B cell (primary cell): ENCODE data around the gene CRY1. TPM values are rescaled to one million over a fixed set of nuclear protein-coding genes. Genes with fewer than 3 reads are reported as not detected.

ENCODE experiments used
- ATAC-seq: fragments of 200-7000 bp; cut with Tn5 transposase; one replicate; pipeline ENCODE4 v1.10.0; 2021; ENCODE audit warnings: low read depth, mild to moderate bottlenecking, moderate number of reproducible peaks, moderate library complexity
- CTCF ChIA-PET: fragments of 350-600 bp; sonication (Branson Sonifier 250); formaldehyde crosslinking; loops from one replicate; lab custom pipeline; 2021; ENCODE audit warnings: antibody characterized with exemption, inconsistent platforms; lab: Charles Lee
- POLR2A ChIA-PET: fragments of 350-600 bp; sonication (Branson Sonifier 250); formaldehyde crosslinking; loops from one replicate; lab custom pipeline; 2021; ENCODE audit warnings: antibody characterized with exemption; lab: Charles Lee
- DNase-seq: peaks from one replicate; pipeline ENCODE4 v3.0.0; 2013
- H2AFZ ChIP-seq: 2 replicates; pipeline ENCODE4 v1.6.1; 2012; ENCODE audit warnings: mild to moderate bottlenecking, low read depth, low read length; ENCODE audit not compliant: insufficient read depth, poor library complexity, severe bottlenecking
- H3K27ac ChIP-seq, 2 donors: 1 replicate in 1 of 2; 2 replicates in 1 of 2; pipeline ENCODE4 v1.5.1; 2012 to 2013; ENCODE audit warnings: low read length in 2 of 2, mild to moderate bottlenecking in 2 of 2, moderate library complexity in 1 of 2
- H3K27me3 ChIP-seq, 4 experiments: fragments of 200-600 bp in 1 of 4; sonication (generic) in 1 of 4; replicated peaks in 1 of 4; 1 replicate in 2 of 4; 2 replicates in 2 of 4; pipeline versions ENCODE4 v1.6.1 to v1.7.0; 2013 to 2016; ENCODE audit warnings: low read length in 3 of 4, mild to moderate bottlenecking in 2 of 4, mixed read lengths in 1 of 4, moderate library complexity in 1 of 4; ENCODE audit not compliant: insufficient read depth in 4 of 4, control insufficient read depth in 3 of 4; ENCODE audit errors: control extremely low read depth in 1 of 4
- H3K36me3 ChIP-seq, 2 experiments: replicated peaks in 1 of 2; 1 replicate in 1 of 2; 2 replicates in 1 of 2; pipeline versions ENCODE4 v1.6.1 to v1.7.1; 2013; ENCODE audit warnings: low read length in 1 of 2; ENCODE audit not compliant: insufficient read depth in 2 of 2, control insufficient read depth in 1 of 2; ENCODE audit errors: control extremely low read depth in 1 of 2, extremely low read depth in 1 of 2
- H3K4me1 ChIP-seq, 2 donors: fragments of 200-600 bp in 1 of 2; sonication (generic) in 1 of 2; 1 replicate in 1 of 2; 2 replicates in 1 of 2; pipeline versions ENCODE4 v1.5.1 to v1.6.1; 2013 to 2017; ENCODE audit warnings: low read length in 2 of 2; ENCODE audit not compliant: control insufficient read depth in 2 of 2, insufficient read depth in 2 of 2
- H3K4me2 ChIP-seq: replicated peaks from 2 replicates; pipeline ENCODE3; 2012; ENCODE audit warnings: mild to moderate bottlenecking, low read depth, low read length; ENCODE audit not compliant: poor library complexity, severe bottlenecking
- H3K4me3 ChIP-seq, 5 experiments: fragments of 200-600 bp in 1 of 5; sonication (generic) in 1 of 5; 1 replicate in 3 of 5; 2 replicates in 2 of 5; pipeline versions ENCODE4 v1.5.1 to v1.7.0; 2011 to 2016; ENCODE audit warnings: low read length in 4 of 5, mild to moderate bottlenecking in 4 of 5, low read depth in 2 of 5, control low read depth in 1 of 5, moderate library complexity in 1 of 5; ENCODE audit not compliant: insufficient read depth in 1 of 5; ENCODE audit errors: control extremely low read depth in 1 of 5, extremely low read depth in 1 of 5
- H3K79me2 ChIP-seq: fragments of 200-600 bp; sonication (generic); one replicate; pipeline ENCODE4 v1.6.0; 2016; ENCODE audit warnings: low read length; ENCODE audit not compliant: control insufficient read depth, insufficient read depth
- H3K9ac ChIP-seq: fragments of 200-600 bp; sonication (generic); 2 replicates; pipeline ENCODE4 v1.6.1; 2017; ENCODE audit warnings: mild to moderate bottlenecking, low read length, moderate library complexity
- H3K9me3 ChIP-seq, 3 donors: one replicate each; pipeline versions ENCODE4 v1.6.1 to v1.7.1; 2013; ENCODE audit warnings: low read length in 2 of 3; ENCODE audit not compliant: control insufficient read depth in 2 of 3, insufficient read depth in 1 of 3; ENCODE audit errors: control extremely low read depth in 1 of 3
- H4K20me1 ChIP-seq: 2 replicates; pipeline ENCODE4 v1.6.0; 2012; ENCODE audit warnings: mild to moderate bottlenecking, low read length; ENCODE audit not compliant: insufficient read depth, control insufficient read depth, poor library complexity, severe bottlenecking
- H3K27ac Mint-ChIP-seq: one replicate; pipeline ENCODE4 v1.8.0; 2021; ENCODE audit warnings: mixed read lengths
- H3K27me3 Mint-ChIP-seq: one replicate; pipeline ENCODE4 v1.8.0; 2021; ENCODE audit warnings: mixed read lengths
- H3K4me1 Mint-ChIP-seq: one replicate; pipeline ENCODE4 v1.8.0; 2021; ENCODE audit warnings: mixed read lengths
- H3K4me3 Mint-ChIP-seq: one replicate; pipeline ENCODE4 v1.8.0; 2021; ENCODE audit warnings: mixed read lengths
- H3K9me3 Mint-ChIP-seq: one replicate; pipeline ENCODE4 v1.8.0; 2022; ENCODE audit warnings: mixed read lengths; ENCODE audit not compliant: insufficient read depth
- EZH2 ChIP-seq: IDR thresholded peaks from 2 replicates; pipeline ENCODE4 v1.6.1; 2012; ENCODE audit warnings: borderline replicate concordance, low read depth, mild to moderate bottlenecking, moderate library complexity, low read length; ENCODE audit not compliant: insufficient read depth, poor library complexity, severe bottlenecking
- WGBS: methylation state at CpG from one replicate; pipeline ENCODE4 v1.1.5; 2013; ENCODE audit warnings: missing lambda C conversion rate; ENCODE audit not compliant: insufficient coverage; 5-methylcytosine and 5-hydroxymethylcytosine counted together
- intact Hi-C: fragments of 100-400 bp; cut with micrococcal nuclease; formaldehyde crosslinking; loops from one replicate; pipeline ENCODE4 v1.10.0; 2022
- polyA plus RNA-seq: library from polyadenylated mRNA; depleted of rRNA; stranded (reverse); fragments of >200 nt; gene quantifications from 2 replicates; pipeline ENCODE4 v1.2.3, GENCODE V29; 2012
- total RNA-seq, 2 donors: library from RNA; stranded (reverse); fragments of 120-200 nt in 1 of 2; gene quantifications; 1 replicate in 1 of 2; 2 replicates in 1 of 2; pipeline versions ENCODE4 v1.2.3 to v1.2.4, GENCODE V29; 2013 to 2022
- TF ChIP-seq, protein P1 (sequence below): fragments of 200-600 bp; IDR thresholded peaks from one replicate; pipeline ENCODE4 v1.8.0; 2022; ENCODE audit warnings: antibody characterized with exemption, mild to moderate bottlenecking

The CRY1 gene
- total and polyA plus RNA-seq, 2 donors (not counting 1 experiment from before 2014, with no cell fraction given), result 2.4 to 8.8 TPM

DNA sequence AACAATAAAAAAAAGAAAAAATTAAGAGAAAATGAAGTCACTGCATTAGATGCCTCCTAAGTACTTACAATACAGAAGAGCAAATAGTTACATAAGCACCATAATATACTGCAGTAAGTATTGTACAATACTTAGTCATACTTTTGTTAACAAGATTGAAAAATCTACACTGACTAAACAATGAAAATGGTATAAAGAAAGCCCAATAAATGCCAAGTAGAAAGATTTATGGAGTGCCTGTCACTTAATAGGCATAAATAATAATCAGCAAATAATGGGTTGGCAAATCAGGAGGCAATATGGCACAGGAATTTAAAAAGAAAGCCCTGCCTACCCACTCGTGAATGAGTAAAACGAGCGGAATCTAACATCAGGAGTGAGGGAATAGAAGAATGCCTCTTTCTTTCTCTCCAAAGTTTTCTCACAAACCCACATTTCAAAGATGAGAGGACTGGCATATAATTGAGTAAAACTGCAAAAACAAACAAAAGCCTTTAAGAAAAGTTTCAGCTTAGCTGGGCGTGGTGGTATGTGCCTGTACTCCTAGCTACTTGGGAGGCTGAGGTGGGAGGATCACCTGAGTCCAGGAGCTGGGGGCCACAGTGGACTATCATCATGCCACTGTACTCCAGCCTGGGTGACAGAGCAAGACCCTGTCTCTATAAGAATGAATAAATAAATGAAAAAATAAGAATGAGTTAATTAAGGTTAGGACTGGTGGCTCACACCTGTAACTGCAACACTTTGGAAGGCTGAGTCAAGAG is 36.1 kb downstream of the CRY1 start:
- Histone ChIP-seq H2AFZ (no peak overlapping the region), H3K79me2 (no peaks in the 10 kb centered on the region), H3K4me1 (no peaks in the 10 kb centered on the region), H3K27me3 (no peaks in the 10 kb centered on the region), H4K20me1 (no peaks in the 10 kb centered on the region), H3K4me3 (no peak overlapping the region), H3K9ac (no peak overlapping the region), H3K27ac (no peak overlapping the region), H3K4me2 (no peak overlapping the region), H3K9me3 (peaks cover 2 to 7% (median 5%) of the 10 kb centered on the region in 3 donors), H3K36me3 (no peaks in the 10 kb centered on the region)
- ChIA-PET POLR2A (no interaction called here), CTCF (no interaction called here)
- Mint-ChIP-seq H3K4me1 (no peaks in the 10 kb centered on the region), H3K9me3 (peaks cover 8% of the 10 kb centered on the region), H3K4me3 (no peak overlapping the region), H3K27me3 (peaks cover 6% of the 10 kb centered on the region), H3K27ac (no peak overlapping the region)
- no peak for DNase-seq
- no peak for TF ChIP-seq EZH2
- TF ChIP-seq, protein P1, sequence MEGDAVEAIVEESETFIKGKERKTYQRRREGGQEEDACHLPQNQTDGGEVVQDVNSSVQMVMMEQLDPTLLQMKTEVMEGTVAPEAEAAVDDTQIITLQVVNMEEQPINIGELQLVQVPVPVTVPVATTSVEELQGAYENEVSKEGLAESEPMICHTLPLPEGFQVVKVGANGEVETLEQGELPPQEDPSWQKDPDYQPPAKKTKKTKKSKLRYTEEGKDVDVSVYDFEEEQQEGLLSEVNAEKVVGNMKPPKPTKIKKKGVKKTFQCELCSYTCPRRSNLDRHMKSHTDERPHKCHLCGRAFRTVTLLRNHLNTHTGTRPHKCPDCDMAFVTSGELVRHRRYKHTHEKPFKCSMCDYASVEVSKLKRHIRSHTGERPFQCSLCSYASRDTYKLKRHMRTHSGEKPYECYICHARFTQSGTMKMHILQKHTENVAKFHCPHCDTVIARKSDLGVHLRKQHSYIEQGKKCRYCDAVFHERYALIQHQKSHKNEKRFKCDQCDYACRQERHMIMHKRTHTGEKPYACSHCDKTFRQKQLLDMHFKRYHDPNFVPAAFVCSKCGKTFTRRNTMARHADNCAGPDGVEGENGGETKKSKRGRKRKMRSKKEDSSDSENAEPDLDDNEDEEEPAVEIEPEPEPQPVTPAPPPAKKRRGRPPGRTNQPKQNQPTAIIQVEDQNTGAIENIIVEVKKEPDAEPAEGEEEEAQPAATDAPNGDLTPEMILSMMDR, result no peak
- intact Hi-C loops, result no loop called here
- ATAC-seq, result no peak
- WGBS, result 80% methylated on average over 1 of the region's 4 CpGs

DNA sequence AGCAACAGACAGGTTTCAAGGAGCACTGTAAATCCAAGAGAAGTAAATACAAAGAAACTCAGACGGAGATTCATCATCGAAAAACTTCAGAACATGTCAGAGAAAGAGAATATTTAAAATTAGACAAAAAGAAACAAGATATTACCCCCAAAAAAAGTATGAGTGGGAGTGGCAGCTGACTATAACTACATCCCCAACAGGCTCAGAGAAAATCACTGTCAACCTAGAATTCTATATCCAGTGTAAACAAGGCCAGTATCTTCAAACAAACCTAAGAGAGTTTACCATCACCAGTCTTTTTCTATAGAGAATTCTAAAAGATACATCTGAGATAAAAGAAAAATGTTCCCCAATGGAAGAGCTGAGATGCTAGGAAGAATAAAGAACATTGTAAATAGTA is 39.6 kb downstream of the CRY1 start:
- Histone ChIP-seq H3K9me3 (peaks cover 3 to 11% (median 7%) of the 10 kb centered on the region in 3 donors), H3K9ac (no peak overlapping the region), H4K20me1 (no peaks in the 10 kb centered on the region), H3K27ac (no peak overlapping the region), H3K4me3 (no peak overlapping the region), H3K4me1 (no peaks in the 10 kb centered on the region), H3K36me3 (no peaks in the 10 kb centered on the region), H2AFZ (no peak overlapping the region), H3K79me2 (no peaks in the 10 kb centered on the region), H3K4me2 (no peak overlapping the region), H3K27me3 (no peaks in the 10 kb centered on the region)
- Mint-ChIP-seq H3K4me1 (no peaks in the 10 kb centered on the region), H3K27me3 (peaks cover 6% of the 10 kb centered on the region), H3K27ac (no peak overlapping the region), H3K4me3 (no peak overlapping the region), H3K9me3 (peaks cover 8% of the 10 kb centered on the region)
- CTCF ChIA-PET, result no interaction called here
- no peak for ATAC-seq
- intact Hi-C loops, result no loop called here
- POLR2A ChIA-PET, result no interaction called here
- no peak for DNase-seq
- no CpG with 5 or more reads among the region's 2 CpGs for WGBS
- TF ChIP-seq EZH2, result no peak
- TF ChIP-seq, protein P1, result no peak
